Osteocyte (in vitro differentiated cells): ENCODE measurements around the gene PAN2. TPM values are rescaled to one million over a fixed set of nuclear protein-coding genes. Genes with fewer than 3 reads are reported as not detected.
"Not testable (repeated sequence)": the region's sequence is repeated elsewhere in the genome, so short reads cannot be mapped to it uniquely, and the experiment has no call there.

Experiments
- DNase-seq: peaks from one replicate; pipeline ENCODE4 v3.0.0; 2021; ENCODE audit warnings: mixed read lengths; ENCODE audit not compliant: unreplicated experiment; ENCODE audit errors: extremely low spot score
- H3K27ac Mint-ChIP-seq: one replicate; pipeline ENCODE4 v1.8.0; 2021; ENCODE audit warnings: mild to moderate bottlenecking, mixed read lengths; ENCODE audit not compliant: unreplicated experiment
- H3K27me3 Mint-ChIP-seq: one replicate; pipeline ENCODE4 v1.8.0; 2021; ENCODE audit warnings: mixed read lengths; ENCODE audit not compliant: unreplicated experiment
- H3K36me3 Mint-ChIP-seq: one replicate; pipeline ENCODE4 v1.8.0; 2021; ENCODE audit warnings: mixed read lengths; ENCODE audit not compliant: unreplicated experiment
- H3K4me1 Mint-ChIP-seq: one replicate; pipeline ENCODE4 v1.8.0; 2021; ENCODE audit warnings: mixed read lengths; ENCODE audit not compliant: unreplicated experiment
- H3K4me3 Mint-ChIP-seq: one replicate; pipeline ENCODE4 v1.8.0; 2021; ENCODE audit warnings: mild to moderate bottlenecking, moderate library complexity, mixed read lengths; ENCODE audit not compliant: unreplicated experiment
- H3K9me3 Mint-ChIP-seq: one replicate; pipeline ENCODE4 v1.8.0; 2021; ENCODE audit warnings: mixed read lengths; ENCODE audit not compliant: unreplicated experiment
- CTCF ChIP-seq: fragments of 200-600 bp; sonication (generic); IDR thresholded peaks from 2 replicates; pipeline ENCODE4 v1.5.0; 2021; ENCODE audit warnings: antibody characterized with exemption, mild to moderate bottlenecking, moderate library complexity
- total RNA-seq: library from RNA; stranded (reverse); gene quantifications from 2 replicates; pipeline ENCODE4 v1.2.1, GENCODE V29; 2021

The PAN2 gene
- total RNA-seq, 1 donor from 2014 or later: 52.7 TPM

- H3K4me1 Mint-ChIP-seq: no peaks in the 10 kb centered on the region
- no peak for TF ChIP-seq CTCF
- no peak overlapping the region for H3K27ac Mint-ChIP-seq
- H3K9me3 Mint-ChIP-seq: no peaks in the 10 kb centered on the region
- H3K36me3 Mint-ChIP-seq: peaks cover 27% of the 10 kb centered on the region
- no peak for DNase-seq
- H3K27me3 Mint-ChIP-seq: no peaks in the 10 kb centered on the region
- no peak overlapping the region for H3K4me3 Mint-ChIP-seq
These were observed 7.8 kb upstream of the PAN2 start for GRCh38 chr12:56341616-56342015.

DNA sequence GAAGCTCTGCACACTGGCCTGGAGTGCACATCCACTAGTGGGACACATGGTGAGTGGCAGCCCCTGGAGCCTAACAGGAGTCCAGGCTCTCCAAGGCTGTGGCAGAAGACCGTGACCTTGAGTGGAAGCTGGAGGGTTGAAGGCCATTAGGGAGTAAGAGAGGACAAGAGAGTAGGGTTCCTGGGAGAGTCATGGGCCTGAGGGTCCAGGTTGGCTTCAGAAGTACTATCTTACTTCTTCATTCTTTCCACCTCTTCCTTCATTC is 5.3 kb upstream of the PAN2 start:
- no peak overlapping the region for H3K27ac Mint-ChIP-seq
- H3K36me3 Mint-ChIP-seq: peaks cover 12% of the 10 kb centered on the region
- H3K4me1 Mint-ChIP-seq: peaks cover 7% of the 10 kb centered on the region
- H3K9me3 Mint-ChIP-seq: no peaks in the 10 kb centered on the region
- no peak overlapping the region for H3K4me3 Mint-ChIP-seq
- no peak for DNase-seq
- no peaks in the 10 kb centered on the region for H3K27me3 Mint-ChIP-seq
- no peak for TF ChIP-seq CTCF

- H3K27ac Mint-ChIP-seq: no peak within 1 kb of the TSS
- no peak for TF ChIP-seq CTCF
- H3K9me3 Mint-ChIP-seq: no peaks in the 10 kb centered on the region
- DNase-seq: no peak
- no peak within 1 kb of the TSS for H3K4me3 Mint-ChIP-seq
- H3K27me3 Mint-ChIP-seq: no peaks in the 10 kb centered on the region
- H3K36me3 Mint-ChIP-seq: peaks cover 7% of the 10 kb centered on the region
- peaks cover 7% of the 10 kb centered on the region for H3K4me1 Mint-ChIP-seq
These were observed 4.7 kb upstream of the PAN2 start, which contains the start of gene IL23A for GRCh38 chr12:56338308-56339157. TSS of gene IL23A (plus strand) at chr12:56338884. CDS start at chr12:56339045, 161 bp downstream.

GRCh38 chr12:56337753-56338251 is 4.0 kb upstream of the PAN2 start:
- Mint-ChIP-seq H3K36me3 (no peaks in the 10 kb centered on the region), H3K27ac (no peak overlapping the region), H3K4me1 (peaks cover 14% of the 10 kb centered on the region), H3K9me3 (no peaks in the 10 kb centered on the region), H3K27me3 (no peaks in the 10 kb centered on the region), H3K4me3 (no peak overlapping the region)
- no peak for TF ChIP-seq CTCF
- no peak for DNase-seq

GRCh38 chr12:56336361-56337167 is 2.8 kb upstream of the PAN2 start:
- Mint-ChIP-seq H3K27ac (no peak overlapping the region), H3K4me1 (peaks cover 17% of the 10 kb centered on the region), H3K36me3 (no peaks in the 10 kb centered on the region), H3K9me3 (no peaks in the 10 kb centered on the region), H3K27me3 (no peaks in the 10 kb centered on the region), H3K4me3 (no peak overlapping the region)
- DNase-seq: no peak
- TF ChIP-seq CTCF: no peak

GRCh38 chr12:56335527-56335926 is 1.7 kb upstream of the PAN2 start:
- not testable (repeated sequence) for H3K36me3 Mint-ChIP-seq, H3K9me3 Mint-ChIP-seq
- H3K4me1 Mint-ChIP-seq: peaks cover 17% of the 10 kb centered on the region

More at GRCh38 chr12:56335527-56335926, 1.7 kb upstream of the PAN2 start:
- H3K4me3 Mint-ChIP-seq, H3K27me3 Mint-ChIP-seq, H3K27ac Mint-ChIP-seq, DNase-seq: not testable (repeated sequence)
